Lung (tissue), 12 donors: ENCODE measurements around the gene CPNE8. TPM values are rescaled to one million over a fixed set of nuclear protein-coding genes. Genes with fewer than 3 reads are reported as not detected.

Experiments
- ATAC-seq: fragments of 200-7000 bp; cut with Tn5 transposase; one replicate; pipeline ENCODE4 v1.9.1; 2020; ENCODE audit warnings: moderate number of reproducible peaks; ENCODE audit not compliant: insufficient read depth, low FRiP score
- DNase-seq, 3 donors: peaks; one replicate each; pipeline ENCODE4 v3.0.0-alpha.2; 2013 to 2017
- H3K27ac ChIP-seq, 2 donors: one replicate each; pipeline ENCODE4 v1.5.1; 2013; ENCODE audit warnings: mild to moderate bottlenecking in 2 of 2, moderate library complexity in 2 of 2, control low read depth in 1 of 2, inconsistent platforms in 1 of 2, low read depth in 1 of 2, low read length in 1 of 2
- H3K27me3 ChIP-seq, 3 donors: one replicate each; pipeline ENCODE4 v1.5.1; 2013; ENCODE audit warnings: low read length in 2 of 3; ENCODE audit not compliant: control insufficient read depth in 3 of 3, insufficient read depth in 3 of 3
- H3K36me3 ChIP-seq, 4 donors: one replicate each; pipeline ENCODE4 v1.5.1; 2013; ENCODE audit warnings: low read length in 4 of 4, mild to moderate bottlenecking in 1 of 4, moderate library complexity in 1 of 4; ENCODE audit not compliant: control insufficient read depth in 4 of 4, insufficient read depth in 4 of 4
- H3K4me1 ChIP-seq, 5 donors: one replicate each; pipeline ENCODE4 v1.5.1; 2013; ENCODE audit warnings: low read length in 5 of 5, mild to moderate bottlenecking in 2 of 5, moderate library complexity in 1 of 5; ENCODE audit not compliant: control insufficient read depth in 5 of 5, insufficient read depth in 5 of 5
- H3K4me3 ChIP-seq: one replicate; pipeline ENCODE4 v1.5.1; 2013; ENCODE audit warnings: mild to moderate bottlenecking, control low read depth, moderate library complexity
- H3K9ac ChIP-seq, 2 donors: one replicate each; pipeline ENCODE4 v1.5.1; 2013; ENCODE audit warnings: low read length in 2 of 2, control low read depth in 1 of 2; ENCODE audit not compliant: insufficient read depth in 1 of 2
- H3K9me3 ChIP-seq, 4 donors: one replicate each; pipeline ENCODE4 v1.5.1; 2013; ENCODE audit warnings: low read length in 3 of 4, mild to moderate bottlenecking in 1 of 4, moderate library complexity in 1 of 4; ENCODE audit not compliant: control insufficient read depth in 4 of 4, insufficient read depth in 3 of 4
- CTCF ChIP-seq: IDR thresholded peaks from 2 replicates; pipeline ENCODE4 v1.5.1; 2012; ENCODE audit warnings: mild to moderate bottlenecking; ENCODE audit errors: control extremely low read depth, extremely low read depth
- WGBS, 2 donors: extraction: QIAGEN DNeasy Blood & Tissue Kit; methylation state at CpG; one replicate each; pipeline ENCODE4 v1.1.7; 2013; 5-methylcytosine and 5-hydroxymethylcytosine counted together
- polyA plus RNA-seq, 2 donors: library from polyadenylated mRNA; stranded (reverse); fragments of 200-250 nt; gene quantifications; one replicate each; pipeline ENCODE4 v1.2.1, GENCODE V29; 2013
- total RNA-seq, 2 donors: library from RNA; depleted of rRNA in 1 of 2; stranded (reverse); fragments of >200 nt in 1 of 2; gene quantifications; one replicate each; pipeline ENCODE4 v1.2.1, GENCODE V29; 2014 to 2021
- donor health status: control.
- donor health status: control.
- donor health status: Bipolar disorder and iron deficiency.
- donor health status: healthy.
- donor health status: DM: yes; HTN: yes; CAD: no.

Gene CPNE8
- total and polyA plus RNA-seq, 4 donors, result 9.2 to 20.1 (median 15.3) TPM

- DNase-seq, result peak in 1 of 3 donors; percentile 4
- Histone ChIP-seq H3K36me3 (peaks cover 0 to 3% (median 0%) of the 10 kb centered on the region in 4 donors), H3K4me1 (no peaks in the 10 kb centered on the region), H3K4me3 (no peak overlapping the region), H3K9ac (no peak overlapping the region), H3K27me3 (no peaks in the 10 kb centered on the region), H3K27ac (no peak overlapping the region), H3K9me3 (no peaks in the 10 kb centered on the region)
- no peak for TF ChIP-seq CTCF
- WGBS, 2 donors, result 29 to 52% methylated on average over 2 of the region's 2 CpGs
- ATAC-seq, result no peak
Observed at GRCh38 chr12:38669530-38669929, 235.9 kb downstream of the CPNE8 start.

DNA sequence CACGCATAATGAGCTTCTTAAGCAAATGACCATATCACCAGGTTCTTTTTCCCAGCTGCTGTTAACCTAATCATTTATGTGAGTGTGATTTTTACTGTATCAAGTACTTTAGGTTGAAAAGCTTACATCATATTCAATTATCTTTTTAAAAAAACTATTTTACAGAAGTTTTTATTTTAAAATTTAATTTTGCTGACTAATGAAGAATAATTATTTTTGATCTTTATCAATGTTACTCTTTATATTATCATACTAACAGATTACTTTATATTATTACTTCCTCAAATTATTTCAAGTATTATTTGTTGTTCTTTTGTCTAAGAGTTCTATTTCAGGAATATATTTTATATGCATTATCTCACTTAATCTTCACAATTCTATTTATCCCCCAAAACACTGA, 236.3 kb downstream of the CPNE8 start:
- Histone ChIP-seq H3K4me1 (no peaks in the 10 kb centered on the region), H3K4me3 (no peak overlapping the region), H3K9me3 (no peaks in the 10 kb centered on the region), H3K9ac (no peak overlapping the region), H3K27me3 (no peaks in the 10 kb centered on the region), H3K27ac (no peak overlapping the region), H3K36me3 (peaks cover 0 to under 1% (median 0%) of the 10 kb centered on the region in 4 donors)
- WGBS, 2 donors, result 95 to 97% methylated on average over 1 of the region's 1 CpG
- DNase-seq, result no peak
- no peak for ATAC-seq
- TF ChIP-seq CTCF, result no peak

GRCh38 chr12:38666425-38666824, 239.0 kb downstream of the CPNE8 start:
- no peak overlapping the region for H3K9ac ChIP-seq
- DNase-seq (no peak), ATAC-seq (no peak)
- peaks cover 0 to 7% (median 2%) of the 10 kb centered on the region in 4 donors for H3K9me3 ChIP-seq
- WGBS, 2 donors, result 77 to 86% methylated on average over 6 of the region's 6 CpGs
- no peaks in the 10 kb centered on the region for H3K27me3 ChIP-seq
- H3K4me1 ChIP-seq, result no peaks in the 10 kb centered on the region
- TF ChIP-seq CTCF, result no peak
- H3K27ac ChIP-seq, result no peak overlapping the region
- H3K36me3 ChIP-seq, result no peaks in the 10 kb centered on the region
- no peak overlapping the region for H3K4me3 ChIP-seq

GRCh38 chr12:38664661-38665269, 240.6 kb downstream of the CPNE8 start:
- no peak for TF ChIP-seq CTCF
- Histone ChIP-seq H3K9me3 (peaks cover 0 to 7% (median 2%) of the 10 kb centered on the region in 4 donors), H3K9ac (no peak overlapping the region), H3K4me3 (no peak overlapping the region), H3K27me3 (no peaks in the 10 kb centered on the region), H3K36me3 (no peaks in the 10 kb centered on the region), H3K4me1 (no peaks in the 10 kb centered on the region), H3K27ac (no peak overlapping the region)
- DNase-seq (peak in 1 of 3 donors; percentile 2), ATAC-seq (no peak)
